Activated CD4-positive, alpha-beta T cell treated with anti-CD3 and anti-CD28 coated beads, Interleukin-2, Interleukin-4, amounts not matched to agents 100 ng/mL and 50 ng/mL, durations not matched to agents 16 hours and 8 hours (primary cell): Measurements from ENCODE around the gene CT55.
A peak's percentile ranks its signal among the peaks of the same experiment; 100 is the strongest.
"Not testable (repeated sequence)": the region's sequence is repeated elsewhere in the genome, so short reads cannot be mapped to it uniquely, and the experiment has no call there.

ENCODE experiments used
- DNase-seq: peaks from one replicate; pipeline ENCODE4 v3.0.0-alpha.2; 2020; ENCODE audit warnings: low spot score

CT55 gene, protein sequence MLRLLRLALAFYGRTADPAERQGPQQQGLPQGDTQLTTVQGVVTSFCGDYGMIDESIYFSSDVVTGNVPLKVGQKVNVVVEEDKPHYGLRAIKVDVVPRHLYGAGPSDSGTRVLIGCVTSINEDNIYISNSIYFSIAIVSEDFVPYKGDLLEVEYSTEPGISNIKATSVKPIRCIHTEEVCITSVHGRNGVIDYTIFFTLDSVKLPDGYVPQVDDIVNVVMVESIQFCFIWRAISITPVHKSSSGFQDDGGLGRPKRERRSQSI

DNA sequence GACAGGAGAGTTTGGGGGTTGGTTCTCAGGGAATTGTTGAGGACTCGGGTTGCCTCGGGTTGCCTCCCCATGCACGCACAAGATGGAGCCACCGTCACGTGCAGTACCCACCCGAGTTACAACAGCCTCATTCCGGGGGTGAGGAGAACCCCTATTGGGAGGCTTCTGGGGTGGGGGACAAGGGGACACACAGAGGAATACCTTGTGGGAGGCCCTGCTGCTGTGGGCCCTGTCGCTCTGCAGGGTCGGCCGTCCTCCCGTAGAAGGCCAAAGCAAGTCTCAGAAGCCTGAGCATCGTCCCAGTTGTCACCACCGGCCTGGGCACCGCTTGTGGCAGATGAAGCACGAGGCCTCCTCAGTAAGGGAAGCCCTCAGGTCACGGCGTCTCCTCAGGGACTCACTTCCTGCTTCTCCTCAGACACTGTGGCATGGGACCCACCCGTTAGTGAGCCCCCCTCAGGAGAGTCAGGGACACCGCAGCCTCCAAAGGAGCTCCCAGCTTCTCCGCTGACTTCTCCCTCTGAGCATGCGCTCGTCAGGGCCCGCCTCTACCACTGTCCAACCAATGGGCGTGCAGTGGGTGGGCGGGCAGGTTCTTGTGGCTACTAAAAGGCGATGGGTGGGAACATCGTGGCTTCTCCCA is at the start of gene CT55:
Gene CT55 (minus strand): TSS at position 522 of the 643 bp plus-strand sequence. CDS start 227 bp downstream, at position 295.
- DNase-seq = no peak

DNA sequence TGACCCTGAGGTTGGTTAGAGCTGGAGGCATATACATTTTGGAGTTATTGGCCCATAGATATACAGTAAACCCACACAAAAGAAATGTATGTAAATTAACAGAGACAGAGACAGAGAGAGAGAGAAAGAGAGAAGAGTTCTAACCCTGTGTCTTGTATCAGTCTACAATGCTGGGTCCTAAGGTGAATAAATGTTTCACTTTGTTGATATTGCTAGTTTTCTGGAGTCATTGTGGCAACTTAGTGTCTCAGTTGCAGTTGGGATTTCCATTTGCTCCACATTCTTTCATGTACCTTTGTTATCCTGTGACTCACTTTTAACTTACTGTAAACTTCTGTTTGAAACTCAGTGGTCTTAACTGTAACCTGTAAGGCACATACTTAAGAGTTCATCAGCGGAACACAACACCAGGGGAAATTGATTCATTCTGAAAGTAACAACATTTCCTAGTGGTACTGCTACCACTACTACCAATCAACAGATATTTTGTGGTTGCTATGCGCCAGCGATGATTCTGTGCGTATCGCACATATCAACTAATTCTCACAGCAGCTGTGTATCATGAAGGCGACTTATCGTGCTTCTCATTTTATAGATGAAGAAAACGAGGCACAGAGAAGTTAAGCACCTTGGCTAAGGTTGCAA is 42.1 kb upstream of the CT55 start:
- DNase-seq = peak; percentile 82

DNA sequence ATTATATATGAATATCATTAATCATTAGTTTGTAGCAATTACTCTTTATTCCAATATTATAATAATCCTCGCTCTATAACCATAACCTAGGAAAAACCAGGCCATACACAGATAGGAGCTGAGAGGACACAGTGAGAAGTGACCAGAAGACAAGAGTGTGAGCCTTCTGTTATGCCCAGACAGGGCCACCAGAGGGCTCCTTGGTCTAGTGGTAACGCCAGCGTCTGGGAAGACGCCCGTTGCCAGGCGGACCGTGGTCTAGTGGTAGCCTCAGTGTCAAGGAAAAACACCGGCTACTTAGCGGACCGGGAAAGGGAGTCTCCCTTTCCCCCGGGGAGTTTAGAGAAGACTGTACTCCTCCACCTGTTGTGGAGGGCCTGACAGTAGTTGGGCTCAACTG is 35.2 kb upstream of the CT55 start:
- peak; percentile 28 for DNase-seq

- DNase-seq = no peak
Observed at GRCh38 chrX:135200297-135200696, 29.1 kb upstream of the CT55 start.

GRCh38 chrX:135194684-135195083 is 23.5 kb upstream of the CT55 start:
- no peak for DNase-seq

GRCh38 chrX:135193740-135194139 is 22.5 kb upstream of the CT55 start:
- DNase-seq = no peak

- DNase-seq = no peak
Observed at GRCh38 chrX:135191838-135192237, 20.6 kb upstream of the CT55 start.

DNA sequence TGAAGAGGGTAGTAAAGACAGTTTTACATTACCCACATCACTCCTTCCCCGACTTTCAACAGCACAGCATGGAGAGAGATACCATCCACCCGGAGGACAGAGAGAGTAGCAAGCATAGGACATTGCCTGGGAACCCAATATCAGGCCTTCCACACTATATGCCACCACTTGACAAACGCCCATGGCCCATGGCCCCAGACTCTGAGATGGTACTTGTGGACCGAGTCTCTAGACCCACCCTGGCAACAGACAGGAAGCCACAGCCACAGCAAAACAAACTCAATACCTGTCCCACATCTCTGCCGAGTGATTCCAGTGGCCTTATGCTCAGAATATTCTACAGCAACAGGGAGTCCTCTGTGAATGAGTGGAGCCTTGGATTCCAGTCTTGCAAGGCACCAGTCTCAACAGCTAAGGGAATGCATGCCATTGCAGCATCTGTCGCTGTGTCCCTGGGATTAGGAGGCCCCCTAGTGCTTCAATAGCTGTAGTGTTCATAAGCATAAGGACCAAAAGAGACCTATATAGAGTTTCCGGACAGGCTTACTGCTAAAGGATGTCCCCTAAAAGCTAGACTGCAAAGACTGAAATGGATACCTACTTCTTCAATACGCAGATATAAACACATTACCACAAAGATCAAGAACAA is 14.7 kb upstream of the CT55 start:
- peak; percentile 54 for DNase-seq

GRCh38 chrX:135178636-135179035 is 7.4 kb upstream of the CT55 start:
- DNase-seq = no peak

- DNase-seq = no peak
Observed at GRCh38 chrX:135170468-135170867, 730 bp downstream of the CT55 start.

DNA sequence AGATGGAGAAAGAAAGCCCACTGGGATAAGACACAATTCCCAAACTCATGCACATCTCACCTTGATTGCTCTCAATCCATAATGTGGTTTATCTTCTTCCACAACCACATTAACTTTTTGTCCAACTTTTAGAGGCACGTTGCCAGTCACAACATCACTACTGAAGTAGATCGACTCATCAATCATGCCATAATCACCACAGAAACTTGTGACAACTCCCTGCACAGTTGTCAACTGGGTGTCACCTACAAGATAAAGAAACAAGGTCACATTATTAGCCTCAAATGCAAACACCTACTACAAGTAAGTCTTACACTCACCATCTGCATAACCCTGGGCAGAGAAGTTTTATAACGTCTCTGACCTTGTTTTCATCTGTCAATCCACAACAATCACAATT is 1.7 kb downstream of the CT55 start:
- not testable (repeated sequence) for DNase-seq

DNA sequence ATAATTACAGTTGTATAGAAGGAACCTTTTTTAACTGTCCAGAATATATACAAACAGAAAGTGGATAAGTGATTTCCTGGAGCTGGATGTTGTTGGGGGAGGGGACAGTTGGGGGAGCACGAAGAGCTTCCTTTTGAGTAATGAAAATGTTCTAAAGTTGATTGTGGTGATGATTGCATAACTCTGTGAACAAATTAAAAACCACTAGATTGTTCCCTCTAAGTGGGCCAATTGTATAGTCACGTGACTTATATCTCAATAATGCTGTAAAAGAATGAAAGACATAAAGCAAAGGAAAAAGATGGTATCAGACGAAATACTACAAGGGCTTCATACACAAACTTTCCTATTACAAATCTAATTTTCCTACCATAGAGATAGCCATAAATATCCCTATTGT is 2.7 kb downstream of the CT55 start:
- no peak for DNase-seq

GRCh38 chrX:135154688-135155087 is 16.5 kb downstream of the CT55 start:
- not testable (repeated sequence) for DNase-seq

GRCh38 chrX:135126145-135126544 is 45.1 kb downstream of the CT55 start:
- not testable (repeated sequence) for DNase-seq

DNA sequence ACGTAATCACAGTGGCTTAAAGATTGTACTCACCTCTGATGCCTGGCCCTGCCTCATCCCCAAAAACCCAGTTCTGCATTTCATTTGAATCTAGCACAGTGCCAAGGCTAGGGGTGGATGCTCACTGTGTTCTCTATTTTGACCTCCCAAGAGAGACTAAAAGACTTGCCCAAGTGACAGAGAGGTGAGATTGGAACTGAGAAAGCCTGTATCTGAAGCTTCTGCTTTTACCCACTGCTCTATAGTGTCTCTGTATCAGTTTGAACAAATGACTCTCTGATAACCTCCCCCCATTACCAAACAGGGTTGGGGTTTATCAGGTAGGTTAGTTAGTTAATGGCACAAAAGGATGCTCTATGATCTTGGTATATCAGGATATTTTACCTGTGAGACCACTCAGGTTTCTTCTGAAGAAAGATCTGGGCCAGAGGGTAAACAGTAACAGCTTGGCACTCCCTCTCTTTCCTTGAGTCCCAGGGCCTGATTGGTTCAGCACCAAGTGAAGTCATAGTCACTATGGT is 51.1 kb downstream of the CT55 start, which contains the start of gene ETDB:
Gene ETDB (minus strand): TSS at position 471 of the 521 bp plus-strand sequence. CDS start 1,265 bp downstream, outside the sequence.
- DNase-seq = not testable (repeated sequence)

- DNase-seq = not testable (repeated sequence)
Observed at GRCh38 chrX:135116064-135116463, 55.1 kb downstream of the CT55 start.

GRCh38 chrX:135114392-135114791 is 56.8 kb downstream of the CT55 start:
- no peak for DNase-seq

DNA sequence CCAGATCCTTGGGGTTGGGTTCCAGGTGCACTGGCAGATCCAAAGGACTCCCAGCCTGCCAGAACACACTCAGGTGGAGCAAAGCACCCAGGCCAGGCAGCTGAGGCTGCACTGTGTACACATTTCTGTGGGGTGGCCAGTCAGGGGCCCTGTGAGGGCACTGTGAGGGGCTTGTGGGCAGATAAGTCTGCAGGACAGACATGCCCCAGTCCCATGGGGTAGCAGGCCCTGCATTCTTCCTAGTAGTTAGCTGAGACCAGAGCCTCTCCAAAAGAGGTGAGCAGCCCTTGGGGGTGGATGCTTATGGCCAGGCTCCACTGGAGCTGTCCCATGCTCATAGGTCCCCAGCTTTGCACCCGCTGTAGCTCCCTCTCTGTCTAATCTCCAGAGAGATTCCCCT is 58.5 kb downstream of the CT55 start:
- DNase-seq = no peak

GRCh38 chrX:135112096-135112729 is 59.0 kb downstream of the CT55 start:
- peak; percentile 43 for DNase-seq

- DNase-seq = no peak
Observed at GRCh38 chrX:135109554-135109953, 61.6 kb downstream of the CT55 start.
